Neural progenitor cell (in vitro differentiated cells): Measurements from ENCODE around the gene BTBD6. TPM values are rescaled to one million over a fixed set of nuclear protein-coding genes. Genes with fewer than 3 reads are reported as not detected.

Experiments used
- DNase-seq: peaks from one replicate; pipeline ENCODE4 v3.0.0-alpha.2; 2016; ENCODE audit warnings: low spot score
- H2AFZ ChIP-seq: fragments of 200-600 bp; sonication (generic); replicated peaks from 2 replicates; pipeline ENCODE4 v1.6.1; 2016; ENCODE audit warnings: antibody characterized with exemption
- H3F3A ChIP-seq: fragments of 200-600 bp; sonication (generic); 2 replicates; pipeline ENCODE4 v1.6.1; 2016; ENCODE audit warnings: antibody characterized with exemption, low read depth
- H3K27ac ChIP-seq: fragments of 200-600 bp; sonication (generic); 2 replicates; pipeline ENCODE4 v1.5.1; 2016; ENCODE audit warnings: mild to moderate bottlenecking
- H3K27me3 ChIP-seq: fragments of 200-600 bp; sonication (generic); 2 replicates; pipeline ENCODE4 v1.6.1; 2016; ENCODE audit warnings: mild to moderate bottlenecking, moderate library complexity
- H3K36me3 ChIP-seq: fragments of 200-600 bp; sonication (generic); 2 replicates; pipeline ENCODE4 v1.5.1; 2016
- H3K4me1 ChIP-seq: fragments of 200-600 bp; sonication (generic); 2 replicates; pipeline ENCODE4 v1.6.1; 2016; ENCODE audit warnings: mixed run types
- H3K4me2 ChIP-seq: fragments of 200-600 bp; sonication (generic); 2 replicates; pipeline ENCODE4 v1.6.1; 2016
- H3K4me3 ChIP-seq: fragments of 200-600 bp; sonication (generic); 2 replicates; pipeline ENCODE4 v1.5.1; 2016
- H3K79me2 ChIP-seq: fragments of 200-600 bp; sonication (generic); 2 replicates; pipeline ENCODE4 v1.6.1; 2016; ENCODE audit warnings: low read depth
- H3K9ac ChIP-seq: fragments of 200-600 bp; sonication (generic); 2 replicates; pipeline ENCODE4 v1.6.1; 2016
- H3K9me3 ChIP-seq: fragments of 200-600 bp; sonication (generic); 2 replicates; pipeline ENCODE4 v1.5.1; 2016; ENCODE audit warnings: low read depth
- H4K20me1 ChIP-seq: fragments of 200-600 bp; sonication (generic); 2 replicates; pipeline ENCODE4 v1.6.1; 2016; ENCODE audit warnings: low read depth
- H3K27ac Mint-ChIP-seq: 3 replicates; pipeline ENCODE4 v1.8.0; 2021; ENCODE audit warnings: mixed read lengths
- H3K27me3 Mint-ChIP-seq: 2 replicates; pipeline ENCODE4 v1.8.0; 2022; ENCODE audit warnings: low read depth, mild to moderate bottlenecking, inconsistent platforms, moderate library complexity, mixed read lengths; ENCODE audit not compliant: insufficient read depth
- H3K36me3 Mint-ChIP-seq: 3 replicates; pipeline ENCODE4 v1.8.0; 2021; ENCODE audit warnings: mixed read lengths
- H3K4me1 Mint-ChIP-seq: 3 replicates; pipeline ENCODE4 v1.8.0; 2021; ENCODE audit warnings: mixed read lengths
- H3K4me3 Mint-ChIP-seq: 3 replicates; pipeline ENCODE4 v1.8.0; 2021; ENCODE audit warnings: mild to moderate bottlenecking, moderate library complexity, mixed read lengths
- H3K9me3 Mint-ChIP-seq: 3 replicates; pipeline ENCODE4 v1.8.0; 2020; ENCODE audit warnings: mixed read lengths
- EZH2 ChIP-seq: fragments of 200-600 bp; sonication (generic); IDR thresholded peaks from 2 replicates; pipeline ENCODE4 v1.6.1; 2017; ENCODE audit warnings: antibody characterized with exemption, mild to moderate bottlenecking, moderate library complexity
- EZH2phosphoT487 ChIP-seq: fragments of 200-600 bp; sonication (generic); IDR thresholded peaks from 2 replicates; pipeline ENCODE4 v1.6.1; 2017; ENCODE audit warnings: antibody characterized with exemption
- total RNA-seq: library from RNA; depleted of rRNA; stranded (reverse); fragments of >200 nt; gene quantifications from 2 replicates; pipeline ENCODE4 v1.2.3, GENCODE V29; 2015; ENCODE audit warnings: low replicate concordance
- TF ChIP-seq, protein P1 (sequence below): fragments of 200-600 bp; sonication (generic); IDR thresholded peaks from 2 replicates; pipeline ENCODE4 v1.5.1; 2017; ENCODE audit warnings: antibody characterized with exemption, mild to moderate bottlenecking

Gene BTBD6
- total RNA-seq, 1 donor from 2014 or later: 9.0 TPM

DNA sequence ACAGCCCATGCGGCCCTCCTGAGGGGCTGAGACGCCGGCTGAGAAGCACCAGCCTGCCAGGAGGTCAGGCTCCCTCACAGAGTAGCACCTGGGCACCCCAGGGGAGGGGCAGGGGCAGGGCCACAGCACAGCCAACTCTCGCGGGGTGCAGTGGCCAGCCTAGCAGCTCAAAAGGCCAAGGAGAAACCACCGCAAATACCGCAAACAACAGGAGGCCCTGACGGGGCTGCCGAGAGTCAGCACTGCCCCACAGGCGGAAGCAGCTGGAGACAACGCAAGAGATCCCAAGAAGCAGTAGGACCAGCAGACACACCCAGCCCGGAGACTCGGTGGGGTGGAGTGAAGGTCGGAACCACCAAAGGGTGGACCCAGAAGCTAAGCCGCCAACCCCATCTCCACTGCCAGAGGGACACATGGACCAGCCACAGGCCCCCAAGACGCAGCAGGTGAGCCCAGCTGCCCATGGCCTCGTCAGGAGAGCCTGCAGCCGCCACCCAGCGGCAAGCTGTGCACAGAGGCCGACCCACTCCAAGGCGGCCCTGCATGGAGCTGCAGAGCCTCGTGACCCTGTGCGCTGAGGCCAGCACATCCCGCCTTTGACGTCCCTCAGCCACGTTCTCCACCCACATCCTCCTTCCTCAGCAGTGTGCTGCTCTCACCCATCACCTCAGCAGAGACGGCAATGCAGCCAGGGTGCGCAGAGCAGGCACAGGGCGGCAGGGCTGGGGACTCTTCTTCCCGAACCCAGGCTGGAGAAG is 31.7 kb upstream of the BTBD6 start:
- no peaks in the 10 kb centered on the region for H3K27me3 ChIP-seq
- no peak overlapping the region for H3K27ac ChIP-seq
- H3K4me2 ChIP-seq: no peak overlapping the region
- no peaks in the 10 kb centered on the region for H3K9me3 ChIP-seq
- H3K79me2 ChIP-seq: no peaks in the 10 kb centered on the region
- TF ChIP-seq, protein P1, sequence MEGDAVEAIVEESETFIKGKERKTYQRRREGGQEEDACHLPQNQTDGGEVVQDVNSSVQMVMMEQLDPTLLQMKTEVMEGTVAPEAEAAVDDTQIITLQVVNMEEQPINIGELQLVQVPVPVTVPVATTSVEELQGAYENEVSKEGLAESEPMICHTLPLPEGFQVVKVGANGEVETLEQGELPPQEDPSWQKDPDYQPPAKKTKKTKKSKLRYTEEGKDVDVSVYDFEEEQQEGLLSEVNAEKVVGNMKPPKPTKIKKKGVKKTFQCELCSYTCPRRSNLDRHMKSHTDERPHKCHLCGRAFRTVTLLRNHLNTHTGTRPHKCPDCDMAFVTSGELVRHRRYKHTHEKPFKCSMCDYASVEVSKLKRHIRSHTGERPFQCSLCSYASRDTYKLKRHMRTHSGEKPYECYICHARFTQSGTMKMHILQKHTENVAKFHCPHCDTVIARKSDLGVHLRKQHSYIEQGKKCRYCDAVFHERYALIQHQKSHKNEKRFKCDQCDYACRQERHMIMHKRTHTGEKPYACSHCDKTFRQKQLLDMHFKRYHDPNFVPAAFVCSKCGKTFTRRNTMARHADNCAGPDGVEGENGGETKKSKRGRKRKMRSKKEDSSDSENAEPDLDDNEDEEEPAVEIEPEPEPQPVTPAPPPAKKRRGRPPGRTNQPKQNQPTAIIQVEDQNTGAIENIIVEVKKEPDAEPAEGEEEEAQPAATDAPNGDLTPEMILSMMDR: no peak
- TF ChIP-seq EZH2 (no peak), EZH2phosphoT487 (no peak)
- H3K4me3 Mint-ChIP-seq: no peak overlapping the region
- no peaks in the 10 kb centered on the region for H3K9me3 Mint-ChIP-seq
- no peak overlapping the region for H2AFZ ChIP-seq
- peaks cover 3% of the 10 kb centered on the region for H3K36me3 Mint-ChIP-seq
- no peaks in the 10 kb centered on the region for H3K36me3 ChIP-seq
- H3K4me3 ChIP-seq: no peak overlapping the region
- H3K27me3 Mint-ChIP-seq: peaks cover 6% of the 10 kb centered on the region
- no peak overlapping the region for H3K9ac ChIP-seq
- H3F3A ChIP-seq: no peaks in the 10 kb centered on the region
- H4K20me1 ChIP-seq: no peaks in the 10 kb centered on the region
- no peak for DNase-seq
- peaks cover 3% of the 10 kb centered on the region for H3K4me1 Mint-ChIP-seq
- no peaks in the 10 kb centered on the region for H3K4me1 ChIP-seq
- no peak overlapping the region for H3K27ac Mint-ChIP-seq

DNA sequence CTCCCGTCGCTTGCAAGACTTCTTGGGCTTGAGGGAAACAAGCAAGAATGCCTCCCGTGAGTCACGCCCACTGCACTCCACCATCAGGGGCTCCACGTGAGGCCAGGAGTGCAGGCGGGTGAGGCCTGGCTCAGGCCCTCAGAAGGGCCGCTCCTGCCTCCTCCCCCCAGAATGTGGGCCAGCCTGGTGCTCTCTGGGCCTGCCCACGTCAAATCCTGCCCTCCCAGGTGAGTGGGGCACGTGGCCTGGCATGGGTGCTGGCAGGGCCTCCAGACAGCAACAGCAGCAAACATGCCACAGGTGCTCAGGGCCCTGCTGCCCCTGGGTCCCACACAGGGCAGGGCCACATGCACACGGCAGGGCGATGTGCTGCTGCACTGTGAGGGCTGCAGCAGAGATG is 30.6 kb upstream of the BTBD6 start:
- Mint-ChIP-seq H3K27me3 (peaks cover 6% of the 10 kb centered on the region), H3K4me1 (peaks cover 7% of the 10 kb centered on the region), H3K9me3 (no peaks in the 10 kb centered on the region), H3K27ac (no peak overlapping the region), H3K4me3 (no peak overlapping the region), H3K36me3 (peaks cover 8% of the 10 kb centered on the region)
- no peaks in the 10 kb centered on the region for H3K27me3 ChIP-seq
- H4K20me1 ChIP-seq: no peaks in the 10 kb centered on the region
- H3K79me2 ChIP-seq: no peaks in the 10 kb centered on the region
- TF ChIP-seq, protein P1: no peak
- no peaks in the 10 kb centered on the region for H3F3A ChIP-seq
- no peaks in the 10 kb centered on the region for H3K36me3 ChIP-seq
- no peak overlapping the region for H2AFZ ChIP-seq
- no peak overlapping the region for H3K9ac ChIP-seq
- H3K4me1 ChIP-seq: no peaks in the 10 kb centered on the region
- no peak overlapping the region for H3K4me3 ChIP-seq
- H3K9me3 ChIP-seq: no peaks in the 10 kb centered on the region
- no peak overlapping the region for H3K4me2 ChIP-seq
- no peak for DNase-seq
- no peak overlapping the region for H3K27ac ChIP-seq

DNA sequence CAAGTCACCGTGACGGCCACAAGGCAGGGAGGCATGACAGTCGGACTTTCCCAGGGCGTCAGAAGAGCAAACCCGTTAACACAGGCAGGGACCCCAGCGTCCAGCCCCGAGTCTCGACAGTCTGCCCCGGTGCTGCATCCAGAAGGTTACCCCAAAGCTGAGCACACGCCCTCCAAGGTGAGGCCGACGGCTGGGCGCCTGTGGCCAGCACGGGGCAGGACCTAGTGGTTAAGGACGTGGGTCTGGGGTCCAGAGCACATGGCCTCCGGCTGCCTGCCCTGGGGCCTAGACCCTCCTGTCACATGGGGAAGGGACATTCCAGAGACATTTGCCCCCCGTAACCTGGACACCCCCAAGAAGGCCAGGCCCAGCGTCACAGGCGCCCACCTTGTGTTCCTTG is 29.7 kb upstream of the BTBD6 start:
- H3K27ac Mint-ChIP-seq: no peak overlapping the region
- Histone ChIP-seq H3F3A (no peaks in the 10 kb centered on the region), H3K9ac (no peak overlapping the region), H3K4me2 (no peak overlapping the region), H3K79me2 (no peaks in the 10 kb centered on the region), H3K27me3 (no peaks in the 10 kb centered on the region), H3K9me3 (no peaks in the 10 kb centered on the region), H3K4me3 (no peak overlapping the region), H3K4me1 (no peaks in the 10 kb centered on the region), H3K27ac (no peak overlapping the region), H3K36me3 (no peaks in the 10 kb centered on the region), H2AFZ (no peak overlapping the region), H4K20me1 (no peaks in the 10 kb centered on the region)
- peaks cover 16% of the 10 kb centered on the region for H3K36me3 Mint-ChIP-seq
- TF ChIP-seq, protein P1: no peak
- TF ChIP-seq EZH2: no peak
- TF ChIP-seq EZH2phosphoT487: no peak
- DNase-seq: no peak
- no peaks in the 10 kb centered on the region for H3K9me3 Mint-ChIP-seq
- no peak overlapping the region for H3K4me3 Mint-ChIP-seq
- peaks cover 10% of the 10 kb centered on the region for H3K4me1 Mint-ChIP-seq
- peaks cover 3% of the 10 kb centered on the region for H3K27me3 Mint-ChIP-seq
